ENCODE data around the gene POC5.
"Not testable (repeated sequence)": the region's sequence is repeated elsewhere in the genome, so short reads cannot be mapped to it uniquely, and the experiment has no call there.

The POC5 gene

GRCh38 chr5:75717082-75717922 lies at the start of gene POC5:
TSS of gene POC5 (minus strand) at chr5:75717437. CDS start at chr5:75712937, 4,500 bp downstream.
- no peak within 1 kb of the TSS for H3K27ac ChIP-seq (ENCODE audit: low read length)
- peak within 1 kb of the TSS; percentile 68 for H3K4me3 ChIP-seq (ENCODE audit: low read length)
- no peaks in the 10 kb centered on the region for H3K27me3 ChIP-seq (ENCODE audit: control insufficient read depth, insufficient read depth, low read length)
- peak; percentile 91 for DNase-seq (ENCODE audit: low read depth, low spot score)
- no peaks in the 10 kb centered on the region for H3K9me3 ChIP-seq (ENCODE audit: control insufficient read depth, insufficient read depth, low read length)
- WGBS (ENCODE audit: insufficient coverage, insufficient read length): no CpG with 5 or more reads among the region's 51 CpGs
- H3K36me3 ChIP-seq (ENCODE audit: control insufficient read depth, insufficient read depth, low read length): no peaks in the 10 kb centered on the region
- H3K4me1 ChIP-seq (ENCODE audit: control insufficient read depth, insufficient read depth, low read length): no peaks in the 10 kb centered on the region

- no peak overlapping the region for H3K27ac ChIP-seq (ENCODE audit: low read length)
- no peaks in the 10 kb centered on the region for H3K27me3 ChIP-seq (ENCODE audit: control insufficient read depth, insufficient read depth, low read length)
- no peak overlapping the region for H3K4me3 ChIP-seq (ENCODE audit: low read length)
- no peaks in the 10 kb centered on the region for H3K36me3 ChIP-seq (ENCODE audit: control insufficient read depth, insufficient read depth, low read length)
- no peaks in the 10 kb centered on the region for H3K4me1 ChIP-seq (ENCODE audit: control insufficient read depth, insufficient read depth, low read length)
- DNase-seq (ENCODE audit: low read depth, low spot score): no peak
- no peaks in the 10 kb centered on the region for H3K9me3 ChIP-seq (ENCODE audit: control insufficient read depth, insufficient read depth, low read length)
- WGBS (ENCODE audit: insufficient coverage, insufficient read length): no CpG with 5 or more reads among the region's 5 CpGs
These were observed 40.9 kb upstream of the POC5 start for GRCh38 chr5:75758116-75758515.

GRCh38 chr5:75756981-75757380 lies 39.7 kb upstream of the POC5 start:
- Histone ChIP-seq H3K4me1 (ENCODE audit: control insufficient read depth, insufficient read depth, low read length) (no peaks in the 10 kb centered on the region), H3K9me3 (ENCODE audit: control insufficient read depth, insufficient read depth, low read length) (no peaks in the 10 kb centered on the region), H3K36me3 (ENCODE audit: control insufficient read depth, insufficient read depth, low read length) (no peaks in the 10 kb centered on the region), H3K4me3 (ENCODE audit: low read length) (no peak overlapping the region), H3K27ac (ENCODE audit: low read length) (no peak overlapping the region), H3K27me3 (ENCODE audit: control insufficient read depth, insufficient read depth, low read length) (no peaks in the 10 kb centered on the region)
- DNase-seq (ENCODE audit: low read depth, low spot score): no peak

- Histone ChIP-seq H3K36me3 (ENCODE audit: control insufficient read depth, insufficient read depth, low read length) (no peaks in the 10 kb centered on the region), H3K27me3 (ENCODE audit: control insufficient read depth, insufficient read depth, low read length) (no peaks in the 10 kb centered on the region), H3K4me3 (ENCODE audit: low read length) (no peak overlapping the region), H3K9me3 (ENCODE audit: control insufficient read depth, insufficient read depth, low read length) (no peaks in the 10 kb centered on the region), H3K27ac (ENCODE audit: low read length) (no peak overlapping the region), H3K4me1 (ENCODE audit: control insufficient read depth, insufficient read depth, low read length) (no peaks in the 10 kb centered on the region)
- DNase-seq (ENCODE audit: low read depth, low spot score): no peak
- WGBS (ENCODE audit: insufficient coverage, insufficient read length): no CpG with 5 or more reads among the region's 2 CpGs
These were observed 39.0 kb upstream of the POC5 start for GRCh38 chr5:75756211-75756610.

GRCh38 chr5:75753182-75753581 lies 35.9 kb upstream of the POC5 start:
- Histone ChIP-seq H3K4me1 (ENCODE audit: control insufficient read depth, insufficient read depth, low read length) (no peaks in the 10 kb centered on the region), H3K9me3 (ENCODE audit: control insufficient read depth, insufficient read depth, low read length) (no peaks in the 10 kb centered on the region), H3K4me3 (ENCODE audit: low read length) (no peak overlapping the region), H3K36me3 (ENCODE audit: control insufficient read depth, insufficient read depth, low read length) (no peaks in the 10 kb centered on the region), H3K27ac (ENCODE audit: low read length) (no peak overlapping the region), H3K27me3 (ENCODE audit: control insufficient read depth, insufficient read depth, low read length) (no peaks in the 10 kb centered on the region)
- WGBS (ENCODE audit: insufficient coverage, insufficient read length): no CpG with 5 or more reads among the region's 4 CpGs
- DNase-seq (ENCODE audit: low read depth, low spot score): no peak

GRCh38 chr5:75744355-75744754 lies 27.1 kb upstream of the POC5 start:
- H3K4me1 ChIP-seq (ENCODE audit: control insufficient read depth, insufficient read depth, low read length): no peaks in the 10 kb centered on the region
- WGBS (ENCODE audit: insufficient coverage, insufficient read length): no CpG with 5 or more reads among the region's 3 CpGs
- no peak overlapping the region for H3K4me3 ChIP-seq (ENCODE audit: low read length)
- H3K36me3 ChIP-seq (ENCODE audit: control insufficient read depth, insufficient read depth, low read length): no peaks in the 10 kb centered on the region
- H3K27ac ChIP-seq (ENCODE audit: low read length): no peak overlapping the region
- no peak for DNase-seq (ENCODE audit: low read depth, low spot score)
- H3K27me3 ChIP-seq (ENCODE audit: control insufficient read depth, insufficient read depth, low read length): no peaks in the 10 kb centered on the region
- H3K9me3 ChIP-seq (ENCODE audit: control insufficient read depth, insufficient read depth, low read length): no peaks in the 10 kb centered on the region

- no peak for DNase-seq (ENCODE audit: low read depth, low spot score)
- WGBS (ENCODE audit: insufficient coverage, insufficient read length): no CpG with 5 or more reads among the region's 8 CpGs
- H3K27me3 ChIP-seq (ENCODE audit: control insufficient read depth, insufficient read depth, low read length): no peaks in the 10 kb centered on the region
These were observed 19.0 kb upstream of the POC5 start for GRCh38 chr5:75736273-75736672.

GRCh38 chr5:75734913-75735789 lies 17.9 kb upstream of the POC5 start:
- H3K4me3 ChIP-seq (ENCODE audit: low read length): no peak overlapping the region
- WGBS (ENCODE audit: insufficient coverage, insufficient read length): no CpG with 5 or more reads among the region's 6 CpGs
- peak; percentile 20 for DNase-seq (ENCODE audit: low read depth, low spot score)
- no peaks in the 10 kb centered on the region for H3K9me3 ChIP-seq (ENCODE audit: control insufficient read depth, insufficient read depth, low read length)
- H3K27ac ChIP-seq (ENCODE audit: low read length): no peak overlapping the region
- H3K27me3 ChIP-seq (ENCODE audit: control insufficient read depth, insufficient read depth, low read length): no peaks in the 10 kb centered on the region
- no peaks in the 10 kb centered on the region for H3K4me1 ChIP-seq (ENCODE audit: control insufficient read depth, insufficient read depth, low read length)
- no peaks in the 10 kb centered on the region for H3K36me3 ChIP-seq (ENCODE audit: control insufficient read depth, insufficient read depth, low read length)

More at GRCh38 chr5:75736273-75736672, 19.0 kb upstream of the POC5 start:
- H3K27ac ChIP-seq (ENCODE audit: low read length): no peak overlapping the region
- no peaks in the 10 kb centered on the region for H3K9me3 ChIP-seq (ENCODE audit: control insufficient read depth, insufficient read depth, low read length)
- H3K36me3 ChIP-seq (ENCODE audit: control insufficient read depth, insufficient read depth, low read length): no peaks in the 10 kb centered on the region
- no peaks in the 10 kb centered on the region for H3K4me1 ChIP-seq (ENCODE audit: control insufficient read depth, insufficient read depth, low read length)
- H3K4me3 ChIP-seq (ENCODE audit: low read length): no peak overlapping the region

- H3K27me3 ChIP-seq (ENCODE audit: control insufficient read depth, insufficient read depth, low read length): no peaks in the 10 kb centered on the region
- no peaks in the 10 kb centered on the region for H3K4me1 ChIP-seq (ENCODE audit: control insufficient read depth, insufficient read depth, low read length)
- H3K4me3 ChIP-seq (ENCODE audit: low read length): no peak overlapping the region
- no CpG with 5 or more reads among the region's 1 CpG for WGBS (ENCODE audit: insufficient coverage, insufficient read length)
- no peaks in the 10 kb centered on the region for H3K36me3 ChIP-seq (ENCODE audit: control insufficient read depth, insufficient read depth, low read length)
- no peaks in the 10 kb centered on the region for H3K9me3 ChIP-seq (ENCODE audit: control insufficient read depth, insufficient read depth, low read length)
- no peak for DNase-seq (ENCODE audit: low read depth, low spot score)
- H3K27ac ChIP-seq (ENCODE audit: low read length): no peak overlapping the region
These were observed 16.5 kb upstream of the POC5 start for GRCh38 chr5:75733767-75734166.

- not testable (repeated sequence) for H3K36me3 ChIP-seq (ENCODE audit: control insufficient read depth, insufficient read depth, low read length); H3K4me3 ChIP-seq (ENCODE audit: low read length); H3K4me1 ChIP-seq (ENCODE audit: control insufficient read depth, insufficient read depth, low read length); DNase-seq (ENCODE audit: low read depth, low spot score); H3K27me3 ChIP-seq (ENCODE audit: control insufficient read depth, insufficient read depth, low read length); H3K9me3 ChIP-seq (ENCODE audit: control insufficient read depth, insufficient read depth, low read length); H3K27ac ChIP-seq (ENCODE audit: low read length)
- WGBS (ENCODE audit: insufficient coverage, insufficient read length): no CpG with 5 or more reads among the region's 4 CpGs
These were observed 14.3 kb upstream of the POC5 start for GRCh38 chr5:75731515-75731914.
